ENCODE results near the gene CRYL1.

- TF ChIP-seq POLR2A (IDR thresholded peaks at IDR 0.05; ENCODE audit: low read depth, low read length) (no peak), POLR2AphosphoS5 (IDR thresholded peaks at IDR 0.05; ENCODE audit: low read depth, low read length) (no peak), TAF1 (IDR thresholded peaks at IDR 0.05; ENCODE audit: low read depth, low read length) (no peak), SPI1 (IDR thresholded peaks at IDR 0.05; ENCODE audit: low read depth, low read length) (no peak), PAX5 (IDR thresholded peaks at IDR 0.05; ENCODE audit: insufficient read depth, low read length, severe bottlenecking) (no peak)
Observed at GRCh38 chr13:20430296-20430695, 95.4 kb downstream of the CRYL1 start.
